ENCODE results near the gene SWT1. TPM values are rescaled to one million over a fixed set of nuclear protein-coding genes. Genes with fewer than 3 reads are reported as not detected.
"Not testable (repeated sequence)": the region's sequence is repeated elsewhere in the genome, so short reads cannot be mapped to it uniquely, and the experiment has no call there.

Gene SWT1
- total RNA-seq, 1 donor from 2014 or later: 2.4 TPM

- H3K4me3 ChIP-seq (ENCODE audit: low read depth, low read length): no peak overlapping the region
- DNase-seq (ENCODE audit: low read depth): no peak
- no peak for TF ChIP-seq CTCF (conservative IDR thresholded peaks at IDR 0.05; ENCODE audit: low read depth, low read length)
Observed at GRCh38 chr1:185229981-185230380, 73.0 kb downstream of the SWT1 start.

- DNase-seq (ENCODE audit: low read depth): no peak
- H3K4me3 ChIP-seq (ENCODE audit: low read depth, low read length): no peak overlapping the region
- TF ChIP-seq CTCF (conservative IDR thresholded peaks at IDR 0.05; ENCODE audit: low read depth, low read length): no peak
Observed at GRCh38 chr1:185232874-185233273, 75.9 kb downstream of the SWT1 start.

- not testable (repeated sequence) for H3K4me3 ChIP-seq (ENCODE audit: low read depth, low read length); DNase-seq (ENCODE audit: low read depth)
Observed at GRCh38 chr1:185234183-185234582, 77.2 kb downstream of the SWT1 start.

- not testable (repeated sequence) for H3K4me3 ChIP-seq (ENCODE audit: low read depth, low read length); DNase-seq (ENCODE audit: low read depth)
Observed at GRCh38 chr1:185237176-185237575, 80.2 kb downstream of the SWT1 start.

- no peak for TF ChIP-seq CTCF (conservative IDR thresholded peaks at IDR 0.05; ENCODE audit: low read depth, low read length)
- no peak overlapping the region for H3K4me3 ChIP-seq (ENCODE audit: low read depth, low read length)
- no peak for DNase-seq (ENCODE audit: low read depth)
Observed at GRCh38 chr1:185237661-185238060, 80.7 kb downstream of the SWT1 start.

GRCh38 chr1:185238447-185238846 is 81.5 kb downstream of the SWT1 start:
- DNase-seq (ENCODE audit: low read depth): no peak
- H3K4me3 ChIP-seq (ENCODE audit: low read depth, low read length): no peak overlapping the region
- peak; percentile 46 for TF ChIP-seq CTCF (conservative IDR thresholded peaks at IDR 0.05; ENCODE audit: low read depth, low read length)

- DNase-seq (ENCODE audit: low read depth): no peak
- TF ChIP-seq CTCF (conservative IDR thresholded peaks at IDR 0.05; ENCODE audit: low read depth, low read length): no peak
- H3K4me3 ChIP-seq (ENCODE audit: low read depth, low read length): no peak overlapping the region
Observed at GRCh38 chr1:185239861-185240260, 82.9 kb downstream of the SWT1 start.

GRCh38 chr1:185241127-185241526 is 84.2 kb downstream of the SWT1 start:
- no peak overlapping the region for H3K4me3 ChIP-seq (ENCODE audit: low read depth, low read length)
- no peak for DNase-seq (ENCODE audit: low read depth)
- TF ChIP-seq CTCF (conservative IDR thresholded peaks at IDR 0.05; ENCODE audit: low read depth, low read length): no peak

Data from epithelial cell of proximal tubule (primary cell).